Hepatocyte (in vitro differentiated cells): ENCODE measurements around the gene SMC6. TPM values are rescaled to one million over a fixed set of nuclear protein-coding genes. Genes with fewer than 3 reads are reported as not detected.

Experiments used
- DNase-seq: peaks from one replicate; pipeline ENCODE4 v3.0.0-alpha.2; 2016; ENCODE audit warnings: low spot score
- H2AFZ ChIP-seq: fragments of 200-600 bp; sonication (generic); 2 replicates; pipeline ENCODE4 v1.6.0; 2016; ENCODE audit warnings: antibody characterized with exemption, mild to moderate bottlenecking
- H3K27ac ChIP-seq: fragments of 200-600 bp; sonication (generic); 2 replicates; pipeline ENCODE4 v1.5.1; 2016; ENCODE audit warnings: mild to moderate bottlenecking
- H3K27me3 ChIP-seq: fragments of 200-600 bp; sonication (generic); 2 replicates; pipeline ENCODE4 v1.6.1; 2016
- H3K36me3 ChIP-seq: fragments of 200-600 bp; sonication (generic); replicated peaks from 2 replicates; pipeline ENCODE4 v1.5.1; 2016; ENCODE audit warnings: low read depth; ENCODE audit not compliant: insufficient read depth
- H3K4me1 ChIP-seq: fragments of 200-600 bp; sonication (generic); 2 replicates; pipeline ENCODE4 v1.5.1; 2016; ENCODE audit warnings: mild to moderate bottlenecking, moderate library complexity; ENCODE audit not compliant: insufficient read depth
- H3K4me2 ChIP-seq: fragments of 200-600 bp; sonication (generic); 2 replicates; pipeline ENCODE4 v1.6.0; 2016
- H3K4me3 ChIP-seq: fragments of 200-600 bp; sonication (generic); 2 replicates; pipeline ENCODE4 v1.5.1; 2016; ENCODE audit warnings: mild to moderate bottlenecking
- H3K79me2 ChIP-seq: fragments of 200-600 bp; sonication (generic); 2 replicates; pipeline ENCODE4 v1.6.0; 2017; ENCODE audit warnings: mild to moderate bottlenecking
- H3K9me2 ChIP-seq: fragments of 200-600 bp; sonication (generic); replicated peaks from 2 replicates; pipeline ENCODE4 v1.6.0; 2017; ENCODE audit warnings: mild to moderate bottlenecking; ENCODE audit not compliant: insufficient read depth
- H3K9me3 ChIP-seq: fragments of 200-600 bp; sonication (generic); 2 replicates; pipeline ENCODE4 v1.5.1; 2016; ENCODE audit warnings: low read depth, mild to moderate bottlenecking
- H4K20me1 ChIP-seq: fragments of 200-600 bp; sonication (generic); 2 replicates; pipeline ENCODE4 v1.6.0; 2016; ENCODE audit warnings: mild to moderate bottlenecking; ENCODE audit not compliant: insufficient read depth, poor library complexity, severe bottlenecking
- CTCF ChIP-seq: fragments of 200-600 bp; sonication (generic); IDR thresholded peaks from 2 replicates; pipeline ENCODE4 v1.5.1; 2016; ENCODE audit warnings: antibody characterized with exemption, mild to moderate bottlenecking; ENCODE audit not compliant: poor library complexity
- EZH2 ChIP-seq: fragments of 200-600 bp; sonication (generic); IDR thresholded peaks from 2 replicates; pipeline ENCODE4 v1.6.1; 2016; ENCODE audit warnings: antibody characterized with exemption, mild to moderate bottlenecking, borderline replicate concordance
- EZH2phosphoT487 ChIP-seq: fragments of 200-600 bp; sonication (generic); IDR thresholded peaks from one replicate; pipeline ENCODE4 v1.6.1; 2018; ENCODE audit warnings: antibody characterized with exemption, mild to moderate bottlenecking, low read depth, moderate library complexity; ENCODE audit not compliant: unreplicated experiment, severe bottlenecking
- WGBS: methylation state at CpG from one replicate; pipeline ENCODE4 v1.1.6; 2016; ENCODE audit warnings: low lambda C conversion rate; ENCODE audit errors: missing lambda C conversion rate; 5-methylcytosine and 5-hydroxymethylcytosine counted together
- polyA plus RNA-seq: library from polyadenylated mRNA; unstranded; fragments of >200 nt; fragmentation: Nextera tagmentation; extraction: Ambion mirVana; gene quantifications from 2 replicates; pipeline ENCODE4 v1.2.1, GENCODE V29; 2016
- total RNA-seq: library from RNA; depleted of rRNA; stranded (reverse); fragments of >200 nt; gene quantifications from 2 replicates; pipeline ENCODE4 v1.2.3, GENCODE V29; 2014

SMC6 gene
- total and polyA plus RNA-seq, 2 experiments from 2014 or later, result 8.9 to 13.4 TPM

GRCh38 chr2:17799301-17800120, 45.9 kb upstream of the SMC6 start:
- Histone ChIP-seq H3K36me3 (no peaks in the 10 kb centered on the region), H3K9me3 (no peaks in the 10 kb centered on the region), H2AFZ (no peak overlapping the region), H3K4me1 (peaks cover 5% of the 10 kb centered on the region), H3K27me3 (no peaks in the 10 kb centered on the region), H3K4me3 (no peak overlapping the region), H3K27ac (peak overlapping the region; percentile 13), H4K20me1 (no peaks in the 10 kb centered on the region), H3K4me2 (no peak overlapping the region), H3K9me2 (no peaks in the 10 kb centered on the region), H3K79me2 (no peaks in the 10 kb centered on the region)
- TF ChIP-seq EZH2 (no peak), EZH2phosphoT487 (no peak), CTCF (no peak)
- no peak for DNase-seq
- WGBS, result 74% methylated on average over 7 of the region's 7 CpGs

GRCh38 chr2:17798338-17798737, 44.7 kb upstream of the SMC6 start:
- Histone ChIP-seq H3K4me3 (no peak overlapping the region), H3K36me3 (no peaks in the 10 kb centered on the region), H3K9me2 (no peaks in the 10 kb centered on the region), H2AFZ (no peak overlapping the region), H4K20me1 (no peaks in the 10 kb centered on the region), H3K27ac (no peak overlapping the region), H3K27me3 (no peaks in the 10 kb centered on the region), H3K9me3 (no peaks in the 10 kb centered on the region), H3K4me1 (peaks cover 11% of the 10 kb centered on the region), H3K79me2 (no peaks in the 10 kb centered on the region), H3K4me2 (no peak overlapping the region)
- no peak for DNase-seq
- TF ChIP-seq CTCF, result no peak
- no peak for TF ChIP-seq EZH2
- TF ChIP-seq EZH2phosphoT487, result no peak
- 82% methylated on average over 4 of the region's 4 CpGs for WGBS

GRCh38 chr2:17795309-17795708, 41.7 kb upstream of the SMC6 start:
- no peak overlapping the region for H3K4me2 ChIP-seq

More at GRCh38 chr2:17795309-17795708, 41.7 kb upstream of the SMC6 start:
- DNase-seq, result no peak
- Histone ChIP-seq H2AFZ (no peak overlapping the region), H3K27ac (no peak overlapping the region), H3K4me1 (peaks cover 22% of the 10 kb centered on the region), H3K79me2 (no peaks in the 10 kb centered on the region), H4K20me1 (no peaks in the 10 kb centered on the region), H3K36me3 (no peaks in the 10 kb centered on the region), H3K27me3 (no peaks in the 10 kb centered on the region), H3K9me2 (no peaks in the 10 kb centered on the region), H3K9me3 (no peaks in the 10 kb centered on the region), H3K4me3 (no peak overlapping the region)
- 86% methylated on average over 5 of the region's 5 CpGs for WGBS
- TF ChIP-seq EZH2 (no peak), CTCF (no peak), EZH2phosphoT487 (no peak)
